Neural cell (in vitro differentiated cells): ENCODE measurements around the gene MYCN. TPM values are rescaled to one million over a fixed set of nuclear protein-coding genes. Genes with fewer than 3 reads are reported as not detected.

Experiments
- H2AFZ ChIP-seq: fragments of 200-600, 300-800 bp; sonication (generic), shearing (Covaris generic); 2 replicates; pipeline ENCODE4 v1.6.0; 2014; ENCODE audit warnings: low read depth, mild to moderate bottlenecking, antibody characterized with exemption, low read length, moderate library complexity
- H3F3A ChIP-seq: fragments of 200-600 bp; shearing (Covaris generic); 2 replicates; pipeline ENCODE4 v1.6.1; 2016; ENCODE audit warnings: mild to moderate bottlenecking, moderate library complexity, mixed read lengths, antibody characterized with exemption, low read length; ENCODE audit not compliant: insufficient read depth, poor library complexity, severe bottlenecking
- H3K27ac ChIP-seq: fragments of 200-600, 300-800 bp; sonication (generic), shearing (Covaris generic); 2 replicates; pipeline ENCODE4 v1.5.1; 2014; ENCODE audit warnings: mild to moderate bottlenecking, low read length, moderate library complexity
- H3K27me3 ChIP-seq: fragments of 300-800, 200-600 bp; sonication (generic), shearing (Covaris generic); 2 replicates; pipeline ENCODE4 v1.6.0; 2014; ENCODE audit warnings: mild to moderate bottlenecking, low read depth, low read length, moderate library complexity; ENCODE audit not compliant: insufficient read depth
- H3K36me3 ChIP-seq: fragments of 300-800, 200-600 bp; sonication (generic), shearing (Covaris generic); 2 replicates; pipeline ENCODE4 v1.5.1; 2014; ENCODE audit warnings: mild to moderate bottlenecking, antibody characterized with exemption, low read length, moderate library complexity; ENCODE audit not compliant: insufficient read depth
- H3K4me2 ChIP-seq: fragments of 300-800, 200-600 bp; sonication (generic), shearing (Covaris generic); 2 replicates; pipeline ENCODE4 v1.6.0; 2014; ENCODE audit warnings: mild to moderate bottlenecking, low read length
- H3K4me3 ChIP-seq: fragments of 300-800, 200-600 bp; sonication (generic), shearing (Covaris generic); 2 replicates; pipeline ENCODE4 v1.5.1; 2014; ENCODE audit warnings: mild to moderate bottlenecking, low read length, moderate library complexity
- H3K79me2 ChIP-seq: fragments of 200-600 bp; shearing (Covaris generic); replicated peaks from 2 replicates; pipeline ENCODE4 v1.6.0; 2014; ENCODE audit warnings: mild to moderate bottlenecking, low read length, moderate library complexity; ENCODE audit not compliant: insufficient read depth
- H3K9ac ChIP-seq: fragments of 300-800, 200-600 bp; sonication (generic), shearing (Covaris generic); 2 replicates; pipeline ENCODE4 v1.6.1; 2016; ENCODE audit warnings: mild to moderate bottlenecking, low read length, mixed read lengths
- H3K9me2 ChIP-seq: fragments of 200-600 bp; shearing (Covaris generic); 2 replicates; pipeline ENCODE4 v1.6.1; 2016; ENCODE audit warnings: mild to moderate bottlenecking, low read length, mixed read lengths; ENCODE audit not compliant: insufficient read depth
- H3K9me3 ChIP-seq: fragments of 200-600, 300-800 bp; sonication (generic), shearing (Covaris generic); 2 replicates; pipeline ENCODE4 v1.6.1; 2016; ENCODE audit warnings: mild to moderate bottlenecking, mixed run types, low read length, moderate library complexity, mixed read lengths
- H4K20me1 ChIP-seq: fragments of 200-600 bp; shearing (Covaris generic); 2 replicates; pipeline ENCODE4 v1.6.1; 2016; ENCODE audit warnings: mild to moderate bottlenecking, mixed run types; ENCODE audit not compliant: insufficient read depth
- EP300 ChIP-seq: fragments of 450-650 bp; conservative IDR thresholded peaks from 2 replicates; pipeline ENCODE4 v1.6.1; 2014; ENCODE audit warnings: antibody characterized with exemption, mild to moderate bottlenecking, moderate library complexity; ENCODE audit not compliant: poor library complexity, severe bottlenecking
- EZH2 ChIP-seq: fragments of 200-600, 300-800 bp; shearing (Covaris generic), sonication (generic); IDR thresholded peaks from 2 replicates; pipeline ENCODE4 v1.6.1; 2014; ENCODE audit warnings: antibody characterized with exemption, low read length, borderline replicate concordance, mild to moderate bottlenecking; ENCODE audit not compliant: insufficient read depth, poor library complexity, severe bottlenecking
- MXI1 ChIP-seq: fragments of 450-650 bp; conservative IDR thresholded peaks from 2 replicates; pipeline ENCODE4 v1.6.1; 2014; ENCODE audit warnings: antibody characterized with exemption, mild to moderate bottlenecking; ENCODE audit not compliant: poor library complexity, severe bottlenecking
- POLR2AphosphoS5 ChIP-seq: IDR thresholded peaks from 2 replicates; pipeline ENCODE4 v1.6.1; 2012
- RAD21 ChIP-seq: fragments of 450-650 bp; conservative IDR thresholded peaks from 2 replicates; pipeline ENCODE4 v1.6.1; 2014; ENCODE audit warnings: antibody characterized with exemption, mild to moderate bottlenecking, moderate library complexity
- SMC3 ChIP-seq: fragments of 450-650 bp; conservative IDR thresholded peaks from 2 replicates; pipeline ENCODE4 v1.6.1; 2014; ENCODE audit warnings: antibody characterized with exemption, mild to moderate bottlenecking, moderate library complexity; ENCODE audit not compliant: poor library complexity
- TAF1 ChIP-seq: IDR thresholded peaks from 2 replicates; pipeline ENCODE4 v1.6.1; 2012; ENCODE audit warnings: low read depth
- polyA plus RNA-seq: library from polyadenylated mRNA; depleted of rRNA; stranded (reverse); fragments of >200 nt; gene quantifications from 2 replicates; pipeline ENCODE4 v1.2.3, GENCODE V29; 2014
- TF ChIP-seq, protein P1 (sequence below): fragments of 450-650 bp; IDR thresholded peaks from 2 replicates; pipeline ENCODE4 v1.5.1; 2014; ENCODE audit warnings: antibody characterized with exemption, mild to moderate bottlenecking, moderate library complexity; ENCODE audit not compliant: poor library complexity, severe bottlenecking
- TF ChIP-seq, protein P2 (sequence below): IDR thresholded peaks from 2 replicates; pipeline ENCODE4 v1.6.1; 2012; ENCODE audit warnings: borderline replicate concordance

Gene MYCN
- polyA plus RNA-seq, 1 donor from 2014 or later, result 25.1 TPM

DNA sequence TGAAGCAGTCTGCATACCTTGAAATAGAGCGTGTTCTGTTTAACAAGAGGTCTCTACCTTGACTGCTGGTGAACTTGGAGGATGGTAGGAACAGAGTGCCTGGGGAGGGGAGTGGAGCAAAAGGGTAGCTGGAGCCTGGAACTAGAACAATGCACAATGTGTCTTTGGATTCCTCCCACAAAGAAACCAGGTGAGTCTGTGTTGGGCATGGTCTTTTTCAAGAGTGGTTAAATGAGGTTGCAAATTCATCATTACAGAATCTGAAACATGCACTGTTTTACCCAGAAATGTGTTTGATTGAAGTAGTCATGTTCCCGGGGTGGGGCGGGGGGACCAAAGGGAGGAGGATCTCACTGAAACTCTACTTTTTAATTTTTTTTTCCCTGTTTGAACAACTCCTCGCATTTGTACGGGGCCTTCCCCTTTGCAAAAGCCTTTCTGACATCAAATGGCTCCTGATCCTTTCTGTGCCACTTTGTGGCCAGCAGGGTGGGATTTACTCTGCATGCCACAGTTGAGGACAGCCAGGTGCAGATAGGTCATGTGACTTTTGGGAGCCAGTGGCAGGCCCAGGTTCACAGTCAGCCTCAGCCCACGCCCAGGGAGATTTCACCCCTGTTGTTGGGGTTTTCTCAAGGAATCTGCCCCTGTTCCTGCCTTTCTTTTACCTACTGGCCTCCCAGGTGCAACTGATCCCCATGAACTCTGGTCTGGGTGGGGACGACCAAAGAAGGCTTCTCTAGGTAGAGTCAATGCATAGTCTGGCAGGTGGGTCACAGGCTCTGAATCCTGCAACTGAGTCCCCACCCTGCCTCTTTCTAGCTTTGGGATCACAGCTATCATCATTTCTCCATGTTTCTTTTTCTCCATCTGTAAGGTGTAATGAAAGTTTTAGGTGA is 28.2 kb downstream of the MYCN start:
- Histone ChIP-seq H3K27me3 (no peaks in the 10 kb centered on the region), H3K36me3 (no peaks in the 10 kb centered on the region), H3K9me3 (no peaks in the 10 kb centered on the region), H3K9me2 (no peaks in the 10 kb centered on the region), H4K20me1 (no peaks in the 10 kb centered on the region), H3K4me3 (no peak overlapping the region), H3K27ac (no peak overlapping the region), H3K4me2 (no peak overlapping the region), H3K9ac (no peak overlapping the region), H2AFZ (no peak overlapping the region), H3F3A (no peaks in the 10 kb centered on the region), H3K79me2 (no peaks in the 10 kb centered on the region)
- TF ChIP-seq MXI1, result no peak
- no peak for TF ChIP-seq TAF1
- TF ChIP-seq, protein P1, sequence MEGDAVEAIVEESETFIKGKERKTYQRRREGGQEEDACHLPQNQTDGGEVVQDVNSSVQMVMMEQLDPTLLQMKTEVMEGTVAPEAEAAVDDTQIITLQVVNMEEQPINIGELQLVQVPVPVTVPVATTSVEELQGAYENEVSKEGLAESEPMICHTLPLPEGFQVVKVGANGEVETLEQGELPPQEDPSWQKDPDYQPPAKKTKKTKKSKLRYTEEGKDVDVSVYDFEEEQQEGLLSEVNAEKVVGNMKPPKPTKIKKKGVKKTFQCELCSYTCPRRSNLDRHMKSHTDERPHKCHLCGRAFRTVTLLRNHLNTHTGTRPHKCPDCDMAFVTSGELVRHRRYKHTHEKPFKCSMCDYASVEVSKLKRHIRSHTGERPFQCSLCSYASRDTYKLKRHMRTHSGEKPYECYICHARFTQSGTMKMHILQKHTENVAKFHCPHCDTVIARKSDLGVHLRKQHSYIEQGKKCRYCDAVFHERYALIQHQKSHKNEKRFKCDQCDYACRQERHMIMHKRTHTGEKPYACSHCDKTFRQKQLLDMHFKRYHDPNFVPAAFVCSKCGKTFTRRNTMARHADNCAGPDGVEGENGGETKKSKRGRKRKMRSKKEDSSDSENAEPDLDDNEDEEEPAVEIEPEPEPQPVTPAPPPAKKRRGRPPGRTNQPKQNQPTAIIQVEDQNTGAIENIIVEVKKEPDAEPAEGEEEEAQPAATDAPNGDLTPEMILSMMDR, result no peak
- TF ChIP-seq SMC3, result no peak
- no peak for TF ChIP-seq EP300
- TF ChIP-seq, protein P2, sequence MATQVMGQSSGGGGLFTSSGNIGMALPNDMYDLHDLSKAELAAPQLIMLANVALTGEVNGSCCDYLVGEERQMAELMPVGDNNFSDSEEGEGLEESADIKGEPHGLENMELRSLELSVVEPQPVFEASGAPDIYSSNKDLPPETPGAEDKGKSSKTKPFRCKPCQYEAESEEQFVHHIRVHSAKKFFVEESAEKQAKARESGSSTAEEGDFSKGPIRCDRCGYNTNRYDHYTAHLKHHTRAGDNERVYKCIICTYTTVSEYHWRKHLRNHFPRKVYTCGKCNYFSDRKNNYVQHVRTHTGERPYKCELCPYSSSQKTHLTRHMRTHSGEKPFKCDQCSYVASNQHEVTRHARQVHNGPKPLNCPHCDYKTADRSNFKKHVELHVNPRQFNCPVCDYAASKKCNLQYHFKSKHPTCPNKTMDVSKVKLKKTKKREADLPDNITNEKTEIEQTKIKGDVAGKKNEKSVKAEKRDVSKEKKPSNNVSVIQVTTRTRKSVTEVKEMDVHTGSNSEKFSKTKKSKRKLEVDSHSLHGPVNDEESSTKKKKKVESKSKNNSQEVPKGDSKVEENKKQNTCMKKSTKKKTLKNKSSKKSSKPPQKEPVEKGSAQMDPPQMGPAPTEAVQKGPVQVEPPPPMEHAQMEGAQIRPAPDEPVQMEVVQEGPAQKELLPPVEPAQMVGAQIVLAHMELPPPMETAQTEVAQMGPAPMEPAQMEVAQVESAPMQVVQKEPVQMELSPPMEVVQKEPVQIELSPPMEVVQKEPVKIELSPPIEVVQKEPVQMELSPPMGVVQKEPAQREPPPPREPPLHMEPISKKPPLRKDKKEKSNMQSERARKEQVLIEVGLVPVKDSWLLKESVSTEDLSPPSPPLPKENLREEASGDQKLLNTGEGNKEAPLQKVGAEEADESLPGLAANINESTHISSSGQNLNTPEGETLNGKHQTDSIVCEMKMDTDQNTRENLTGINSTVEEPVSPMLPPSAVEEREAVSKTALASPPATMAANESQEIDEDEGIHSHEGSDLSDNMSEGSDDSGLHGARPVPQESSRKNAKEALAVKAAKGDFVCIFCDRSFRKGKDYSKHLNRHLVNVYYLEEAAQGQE, result no peak
- no peak for TF ChIP-seq RAD21
- TF ChIP-seq POLR2AphosphoS5, result no peak
- TF ChIP-seq EZH2, result no peak

DNA sequence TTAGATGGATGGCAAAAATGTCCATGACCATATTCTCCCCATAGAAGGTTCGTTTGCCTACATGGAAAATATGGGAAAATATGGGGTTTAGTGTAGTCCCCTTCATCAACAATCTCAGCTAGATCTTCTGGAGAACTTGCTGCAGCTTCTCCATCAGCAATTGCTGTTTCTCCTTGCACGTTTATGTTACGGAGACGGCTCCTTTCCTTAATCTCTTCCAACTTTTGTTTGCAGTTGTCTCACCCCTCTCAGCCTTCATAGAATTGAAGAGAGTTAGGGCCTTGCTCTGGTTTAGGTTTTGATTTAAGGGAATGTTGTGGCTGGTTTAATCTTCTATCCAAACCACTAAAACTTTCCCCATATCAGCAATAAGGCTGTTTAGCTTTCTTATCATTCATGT is 28.9 kb downstream of the MYCN start:
- TF ChIP-seq, protein P2, result no peak
- TF ChIP-seq EZH2, result no peak
- no peak for TF ChIP-seq POLR2AphosphoS5
- TF ChIP-seq SMC3, result no peak
- TF ChIP-seq MXI1, result no peak
- TF ChIP-seq TAF1, result no peak
- TF ChIP-seq, protein P1, result no peak
- no peak for TF ChIP-seq EP300
- H3K36me3 ChIP-seq, result no peaks in the 10 kb centered on the region

More for the DNA sequence above, 28.9 kb downstream of the MYCN start:
- H3F3A ChIP-seq, result no peaks in the 10 kb centered on the region
- H3K9me2 ChIP-seq, result no peaks in the 10 kb centered on the region
- H3K9me3 ChIP-seq, result no peaks in the 10 kb centered on the region
- no peak overlapping the region for H2AFZ ChIP-seq
- no peak overlapping the region for H3K4me3 ChIP-seq
- no peaks in the 10 kb centered on the region for H4K20me1 ChIP-seq
- no peaks in the 10 kb centered on the region for H3K27me3 ChIP-seq
- no peak overlapping the region for H3K4me2 ChIP-seq
- H3K79me2 ChIP-seq, result no peaks in the 10 kb centered on the region
- H3K27ac ChIP-seq, result no peak overlapping the region
- H3K9ac ChIP-seq, result no peak overlapping the region
